ENCODE results near the gene ARID4B. TPM values are rescaled to one million over a fixed set of nuclear protein-coding genes. Genes with fewer than 3 reads are reported as not detected.

The ARID4B gene
- total RNA-seq, 6 experiments from 2014 or later: 19.4 to 22.8 (median 20.5) TPM

- peak; percentile 100 for DNase-seq
These were observed 526 bp upstream of the ARID4B start, which contains the start of gene GGPS1 for GRCh38 chr1:235328271-235329138. GGPS1 (plus strand) TSS chr1:235328570; CDS start chr1:235335265, 6,695 bp downstream.

GRCh38 chr1:235326719-235327558 is 1.0 kb downstream of the ARID4B start:
- peak overlapping the region; percentile 77 for H3K27ac Mint-ChIP-seq
- no peaks in the 10 kb centered on the region for H3K9me3 Mint-ChIP-seq
- peaks cover 32% of the 10 kb centered on the region for H3K4me1 Mint-ChIP-seq (ENCODE audit: low read depth)
- H3K4me3 Mint-ChIP-seq: peak overlapping the region; percentile 97; the same call in 1 of the 2 replicates
- H3K36me3 Mint-ChIP-seq (ENCODE audit: low read depth): peaks cover 16% of the 10 kb centered on the region
- DNase-seq: no peak
- H3K27me3 Mint-ChIP-seq (ENCODE audit: insufficient read depth): peaks cover 2% of the 10 kb centered on the region; the same call in 1 of the 2 replicates
- TF ChIP-seq CTCF (IDR thresholded peaks at IDR 0.05): no peak

More at GRCh38 chr1:235328271-235329138, 526 bp upstream of the ARID4B start, which contains the start of gene GGPS1:
- no peak within 1 kb of the TSS for H3K27ac Mint-ChIP-seq
- H3K9me3 Mint-ChIP-seq: no peaks in the 10 kb centered on the region
- H3K36me3 Mint-ChIP-seq (ENCODE audit: low read depth): peaks cover 10% of the 10 kb centered on the region
- TF ChIP-seq CTCF (IDR thresholded peaks at IDR 0.05): peak; percentile 51
- H3K27me3 Mint-ChIP-seq (ENCODE audit: insufficient read depth): peaks cover 2% of the 10 kb centered on the region; the same call in 1 of the 2 replicates
- H3K4me1 Mint-ChIP-seq (ENCODE audit: low read depth): peaks cover 25% of the 10 kb centered on the region
- no peak within 1 kb of the TSS; the same call in 1 of the 2 replicates for H3K4me3 Mint-ChIP-seq

- peaks cover 18% of the 10 kb centered on the region for H3K36me3 Mint-ChIP-seq (ENCODE audit: low read depth)
- peak overlapping the region; percentile 97; the same call in 1 of the 2 replicates for H3K4me3 Mint-ChIP-seq
- H3K27ac Mint-ChIP-seq: peak overlapping the region; percentile 77
- no peak for TF ChIP-seq CTCF (IDR thresholded peaks at IDR 0.05)
- peaks cover 33% of the 10 kb centered on the region for H3K4me1 Mint-ChIP-seq (ENCODE audit: low read depth)
- DNase-seq: no peak
- no peaks in the 10 kb centered on the region for H3K9me3 Mint-ChIP-seq
- peaks cover 2% of the 10 kb centered on the region; the same call in 1 of the 2 replicates for H3K27me3 Mint-ChIP-seq (ENCODE audit: insufficient read depth)
These were observed 2.1 kb downstream of the ARID4B start for GRCh38 chr1:235325854-235326253.

- Mint-ChIP-seq H3K27ac (peak overlapping the region; percentile 12; the same call in 1 of the 2 replicates), H3K27me3 (ENCODE audit: insufficient read depth) (peaks cover 2% of the 10 kb centered on the region; the same call in 1 of the 2 replicates), H3K9me3 (no peaks in the 10 kb centered on the region), H3K36me3 (ENCODE audit: low read depth) (peaks cover 25% of the 10 kb centered on the region), H3K4me1 (ENCODE audit: low read depth) (peaks cover 40% of the 10 kb centered on the region), H3K4me3 (peak overlapping the region; percentile 97; the same call in 1 of the 2 replicates)
- TF ChIP-seq CTCF (IDR thresholded peaks at IDR 0.05): no peak
- DNase-seq: no peak
These were observed 2.8 kb downstream of the ARID4B start for GRCh38 chr1:235325139-235325538.

- no peaks in the 10 kb centered on the region; the same call in 1 of the 2 replicates for H3K27me3 Mint-ChIP-seq (ENCODE audit: insufficient read depth)
- no peak for TF ChIP-seq CTCF (IDR thresholded peaks at IDR 0.05)
- H3K4me1 Mint-ChIP-seq (ENCODE audit: low read depth): peaks cover 42% of the 10 kb centered on the region
- H3K9me3 Mint-ChIP-seq: no peaks in the 10 kb centered on the region
- DNase-seq: no peak
- H3K36me3 Mint-ChIP-seq (ENCODE audit: low read depth): peaks cover 30% of the 10 kb centered on the region
- peak overlapping the region; percentile 54; the same call in 1 of the 2 replicates for H3K27ac Mint-ChIP-seq
- H3K4me3 Mint-ChIP-seq: peak overlapping the region; percentile 54; the same call in 1 of the 2 replicates
These were observed 3.7 kb downstream of the ARID4B start for GRCh38 chr1:235324296-235324695.

All from HFFc6 (cell line).